ENCODE measurements around the gene OCA2.
"Not testable (repeated sequence)": the region's sequence is repeated elsewhere in the genome, so short reads cannot be mapped to it uniquely, and the experiment has no call there.

Gene OCA2

DNA sequence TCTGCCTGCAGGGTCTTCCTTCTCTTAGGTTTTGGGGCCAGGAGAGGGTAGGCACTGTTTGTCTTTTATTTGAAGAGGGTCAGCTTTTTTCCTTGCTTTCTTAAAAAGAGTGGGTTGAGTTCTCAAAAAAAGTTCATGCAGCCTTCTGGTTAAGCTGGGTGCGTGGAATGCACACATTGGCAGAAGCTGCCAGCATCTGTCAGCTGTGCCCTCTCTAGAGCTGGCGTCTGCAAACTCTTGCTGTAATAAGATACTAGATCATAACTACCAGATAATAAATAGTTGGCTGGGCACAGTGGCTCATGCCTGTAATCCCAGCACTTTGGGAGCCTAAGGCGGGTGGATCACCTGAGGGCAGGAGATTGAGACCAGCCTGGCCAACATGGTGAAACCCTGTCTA, 373.4 kb downstream of the OCA2 start:
- no peak for DNase-seq (ENCODE audit: low read depth)

DNA sequence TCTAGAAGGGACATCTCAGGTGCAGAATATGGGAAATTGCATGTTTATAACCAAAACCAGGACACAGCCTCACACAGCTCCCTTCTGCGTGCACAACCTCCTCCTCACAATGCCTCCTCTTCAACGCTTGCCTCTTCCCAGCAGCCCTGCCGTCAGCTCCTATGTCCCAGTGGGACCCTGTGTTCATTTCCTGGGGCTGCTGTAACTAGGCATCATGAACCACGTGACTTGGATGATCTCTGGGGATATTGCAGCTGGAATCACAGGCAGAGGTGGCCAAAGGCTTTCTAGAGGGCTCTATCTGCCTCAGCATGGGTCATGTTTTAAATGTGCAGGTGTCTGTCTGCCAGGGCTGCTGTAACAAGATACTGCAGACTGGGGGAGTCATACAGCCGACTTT, 375.3 kb downstream of the OCA2 start:
- DNase-seq (ENCODE audit: low read depth), result no peak

DNA sequence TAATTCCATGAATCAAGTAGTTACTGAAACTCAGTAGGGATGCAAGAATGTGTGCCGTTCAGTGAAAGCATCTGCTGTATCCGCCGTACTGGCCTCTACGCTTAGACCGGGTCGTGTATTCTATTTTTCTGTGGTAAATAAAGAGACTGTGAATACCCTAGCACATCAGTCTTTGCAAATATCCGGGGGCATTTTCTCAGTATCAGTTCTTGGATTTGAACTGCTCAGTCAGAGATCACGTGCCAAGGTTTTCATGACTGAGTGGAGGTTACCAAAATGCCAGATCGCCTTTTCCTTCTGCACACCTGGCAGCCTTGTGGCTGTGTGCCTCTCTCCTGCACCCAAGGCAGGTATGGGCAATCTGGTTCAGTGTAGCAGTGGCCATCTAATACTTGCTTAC, 377.0 kb downstream of the OCA2 start:
- DNase-seq (ENCODE audit: low read depth), result no peak

GRCh38 chr15:27714675-27715074, 384.4 kb downstream of the OCA2 start:
- DNase-seq (ENCODE audit: low read depth), result no peak

DNA sequence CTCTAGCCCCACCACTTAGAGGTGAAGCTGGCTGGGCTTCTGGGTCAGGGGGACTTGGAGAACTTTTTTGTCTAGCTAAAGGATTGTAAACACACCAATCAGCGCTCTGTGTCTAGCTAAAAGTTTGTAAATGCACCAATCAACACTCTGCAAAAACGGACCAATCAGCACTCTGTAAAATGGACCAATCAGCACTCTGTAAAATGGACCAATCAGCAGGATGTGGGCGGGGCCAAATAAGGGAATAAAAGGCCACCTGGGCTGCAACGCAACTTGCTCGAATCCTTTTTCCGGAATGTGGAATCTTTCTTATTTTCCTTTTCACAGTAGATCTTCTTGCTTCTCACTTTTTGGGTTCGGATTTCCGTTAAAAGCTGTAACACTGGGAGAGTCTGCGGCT, 385.3 kb downstream of the OCA2 start:
- not testable (repeated sequence) for DNase-seq (ENCODE audit: low read depth)

DNA sequence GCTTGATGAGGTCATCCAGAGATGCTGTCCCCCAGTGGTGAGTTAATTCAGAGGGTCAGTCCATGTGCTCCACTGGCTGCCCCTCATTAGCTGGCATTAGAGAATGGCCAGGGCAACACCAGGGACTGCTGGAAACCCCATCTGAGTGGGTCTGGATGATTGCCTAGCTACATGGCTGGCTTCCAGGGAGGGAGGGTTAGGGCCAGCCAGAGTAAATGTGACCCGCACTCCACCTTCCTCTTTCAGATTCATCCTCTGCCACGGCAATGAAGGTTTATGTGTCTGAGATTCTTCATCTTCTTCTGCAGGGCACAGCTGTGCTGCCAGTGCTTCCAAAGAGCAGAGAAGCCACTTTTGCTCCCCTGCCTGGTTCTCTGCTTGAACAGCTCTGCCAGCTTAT, 391.9 kb downstream of the OCA2 start:
- no peak for DNase-seq (ENCODE audit: low read depth)

GRCh38 chr15:27706300-27706699, 392.8 kb downstream of the OCA2 start:
- no peak for DNase-seq (ENCODE audit: low read depth)

DNA sequence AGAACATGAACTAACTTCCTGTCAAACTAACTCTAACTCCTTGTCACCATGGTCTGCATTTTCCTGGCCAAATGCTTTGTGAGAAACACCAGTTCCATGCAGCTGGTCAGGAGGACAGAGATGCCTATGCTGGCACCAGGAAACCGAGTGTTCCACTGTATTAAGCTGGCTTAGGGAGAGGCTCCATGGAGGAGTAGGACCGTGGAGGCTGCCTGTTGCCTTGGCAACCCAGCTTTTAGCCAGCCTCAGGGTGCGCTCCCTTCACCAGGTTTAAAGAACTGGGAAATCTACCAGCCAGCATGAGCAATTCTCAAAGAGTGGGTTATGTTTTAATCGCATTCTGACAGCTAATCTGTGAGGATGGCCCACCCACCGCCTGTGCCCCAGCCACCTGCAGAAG, 394.1 kb downstream of the OCA2 start:
- DNase-seq (ENCODE audit: low read depth), result no peak
